Hypothalamus (tissue), 51 donors: ENCODE results near the gene STC2.

Experiments
- DNase-seq, 51 donors: peaks; one replicate each; lab custom pipeline; 2025; lab: John Stamatoyannopoulos, UW

STC2 gene

DNA sequence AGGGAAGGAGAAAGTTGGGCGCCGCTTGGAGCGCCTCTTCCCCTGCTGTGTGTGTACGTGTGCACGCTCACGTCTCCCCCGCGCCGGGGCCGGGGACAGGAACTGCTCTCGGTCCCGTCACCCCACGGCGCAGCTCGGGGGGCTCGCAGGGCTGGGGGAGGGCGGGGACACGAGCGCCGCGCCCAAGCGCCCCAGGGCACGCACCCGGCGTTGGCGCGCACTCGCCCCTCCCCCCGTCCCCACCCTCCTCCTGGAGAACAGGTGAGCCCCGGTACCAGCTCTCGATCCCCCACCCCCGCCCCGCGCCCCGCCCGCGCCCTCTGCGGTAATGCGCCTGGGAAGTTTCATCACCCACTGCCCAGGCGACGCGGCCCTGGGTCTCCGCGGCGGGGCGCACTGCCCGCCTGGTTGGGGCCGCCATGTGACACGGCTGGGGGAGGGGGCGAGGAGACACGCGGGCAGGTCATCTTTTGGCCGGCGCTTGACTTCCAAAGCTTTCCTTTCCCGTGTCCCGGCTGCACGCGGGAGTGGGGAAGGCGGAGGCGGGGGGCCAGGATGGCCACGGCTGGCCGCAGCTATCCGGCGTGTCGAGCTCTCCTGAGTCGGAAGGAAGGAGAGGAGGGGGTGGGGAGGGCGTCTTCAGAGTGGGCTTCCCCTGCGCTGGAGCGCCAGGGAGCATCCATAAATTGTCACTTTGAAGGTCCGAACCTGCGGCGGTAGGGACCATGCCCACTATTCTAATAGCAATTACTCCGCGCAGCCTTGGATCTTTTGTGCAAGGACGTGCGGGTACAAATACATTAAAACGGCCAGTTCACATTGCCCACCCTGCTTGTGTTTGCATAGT is 1.5 kb upstream of the STC2 start:
- DNase-seq: no peak

DNA sequence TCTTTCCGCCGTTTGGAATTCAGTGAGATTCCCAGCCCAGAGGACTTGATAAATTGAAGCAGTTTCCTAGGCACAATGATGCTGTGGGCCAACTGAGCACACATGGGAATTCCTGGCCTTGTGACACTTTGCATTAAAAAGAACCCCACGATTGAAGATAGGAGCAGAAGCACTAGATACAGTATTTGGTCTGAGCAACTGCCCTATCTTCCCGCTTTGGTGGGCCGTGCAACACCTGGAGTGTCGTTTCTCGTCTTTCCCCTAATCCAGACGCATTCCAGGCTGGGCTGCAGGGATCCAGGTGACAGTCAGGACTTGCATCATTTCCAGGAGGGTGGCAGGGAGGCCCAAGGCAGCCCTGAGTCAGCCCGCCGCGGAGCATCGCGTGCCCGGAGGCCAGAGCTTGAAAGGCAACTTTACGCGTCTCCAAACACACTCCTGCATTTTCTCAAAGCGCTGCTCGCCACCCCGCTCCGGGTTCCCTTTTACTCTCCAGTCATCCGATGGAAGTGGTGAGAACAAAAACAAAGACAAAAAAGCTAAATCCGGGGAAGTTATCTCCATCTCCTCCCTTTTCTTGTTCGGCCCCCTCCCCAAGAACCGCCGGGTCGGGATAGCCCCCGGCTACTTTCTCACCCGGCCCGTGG is 753 bp upstream of the STC2 start:
- no peak for DNase-seq

DNA sequence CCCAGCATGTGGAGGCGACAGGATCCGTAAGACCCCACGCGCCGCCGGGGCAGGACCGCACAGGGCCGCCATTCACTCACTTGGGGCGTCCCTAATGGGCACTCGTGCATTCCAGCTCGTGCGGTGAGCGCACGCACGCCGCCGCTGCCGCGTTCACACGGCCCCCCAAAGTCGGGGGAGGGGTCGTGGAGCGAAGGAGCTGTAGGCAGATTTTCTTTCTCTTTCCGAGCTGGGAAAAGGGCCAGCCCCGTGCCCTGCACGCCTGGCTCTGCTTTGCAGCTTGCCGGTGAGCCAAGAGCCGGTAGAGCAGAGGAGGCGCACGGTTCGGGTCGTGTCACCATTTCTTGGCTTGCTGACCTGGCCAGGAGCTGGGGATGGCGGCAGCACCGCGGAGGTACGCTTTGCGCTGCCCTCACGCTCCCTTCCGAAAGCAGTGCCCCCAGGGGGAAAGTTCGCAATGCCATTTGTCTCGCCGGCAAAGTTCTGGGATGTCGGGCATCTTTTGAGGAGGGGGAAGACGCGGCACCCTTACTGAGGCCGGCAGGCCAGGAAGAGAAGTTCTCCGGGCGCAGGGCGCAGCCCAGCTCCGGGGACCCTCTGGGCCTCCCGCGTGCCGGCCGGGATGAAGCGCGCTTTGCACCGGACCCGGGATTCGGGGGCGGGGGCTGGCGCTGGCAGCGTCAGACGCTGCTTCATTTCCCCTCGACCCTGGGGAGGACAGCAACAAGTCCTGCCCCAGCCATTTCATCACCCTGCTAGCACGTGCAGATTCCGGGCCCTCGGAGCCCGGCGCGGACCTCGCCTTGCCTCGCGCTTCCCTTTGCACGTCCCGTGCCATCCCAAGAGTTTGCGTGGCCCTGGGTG is 898 bp downstream of the STC2 start:
- no peak for DNase-seq

DNA sequence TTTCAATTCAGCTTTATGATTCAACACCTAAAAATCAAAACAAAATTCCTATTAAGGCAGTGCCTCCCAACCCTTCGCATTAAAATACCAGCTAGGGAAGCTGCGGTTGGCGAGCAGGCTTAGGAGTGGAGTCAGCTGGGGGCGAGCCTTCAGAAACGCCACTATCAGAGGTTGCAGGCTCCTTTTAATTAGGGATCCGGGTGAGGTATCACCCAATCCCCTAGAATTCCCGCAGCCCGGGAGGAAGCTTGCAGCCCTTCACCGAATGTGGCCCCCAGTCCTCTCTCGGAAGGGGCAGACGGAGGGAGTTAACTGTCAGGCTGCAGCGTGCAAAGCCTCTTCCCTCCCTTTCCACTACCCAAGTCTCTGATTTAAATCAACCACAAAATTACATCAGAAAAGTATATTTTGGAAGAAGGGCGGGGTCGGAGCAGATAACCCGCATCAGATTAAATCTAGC is 1.7 kb downstream of the STC2 start:
- DNase-seq: no peak

DNA sequence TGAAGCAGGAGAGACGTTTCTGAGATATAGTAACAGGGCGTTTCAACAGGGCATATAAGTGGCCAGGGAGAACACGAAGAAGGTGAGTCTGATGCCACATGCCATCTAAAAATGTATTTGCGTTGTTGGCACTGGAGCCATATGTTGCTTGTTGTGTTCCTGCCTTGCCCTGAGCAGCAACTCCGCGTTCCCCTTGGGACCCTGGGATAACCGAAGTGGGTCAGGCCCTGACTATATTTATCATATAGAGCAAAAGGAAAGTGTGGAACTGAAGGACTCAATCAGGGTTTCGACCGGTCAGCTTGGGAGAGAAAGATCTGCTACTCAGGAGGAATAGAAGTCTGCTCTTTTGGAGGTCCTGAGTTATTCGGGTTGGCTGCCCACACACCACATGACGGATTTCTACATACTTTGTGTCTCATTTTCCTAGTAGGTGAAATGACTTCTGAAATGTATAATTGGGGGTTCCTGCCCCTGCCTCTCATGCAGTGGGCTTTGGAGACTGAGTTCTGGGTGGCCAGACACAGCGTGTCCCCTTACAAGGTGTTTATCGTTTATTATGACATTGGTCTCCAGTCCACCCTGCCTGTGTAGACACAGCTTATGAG is 3.0 kb downstream of the STC2 start:
- DNase-seq: no peak

DNA sequence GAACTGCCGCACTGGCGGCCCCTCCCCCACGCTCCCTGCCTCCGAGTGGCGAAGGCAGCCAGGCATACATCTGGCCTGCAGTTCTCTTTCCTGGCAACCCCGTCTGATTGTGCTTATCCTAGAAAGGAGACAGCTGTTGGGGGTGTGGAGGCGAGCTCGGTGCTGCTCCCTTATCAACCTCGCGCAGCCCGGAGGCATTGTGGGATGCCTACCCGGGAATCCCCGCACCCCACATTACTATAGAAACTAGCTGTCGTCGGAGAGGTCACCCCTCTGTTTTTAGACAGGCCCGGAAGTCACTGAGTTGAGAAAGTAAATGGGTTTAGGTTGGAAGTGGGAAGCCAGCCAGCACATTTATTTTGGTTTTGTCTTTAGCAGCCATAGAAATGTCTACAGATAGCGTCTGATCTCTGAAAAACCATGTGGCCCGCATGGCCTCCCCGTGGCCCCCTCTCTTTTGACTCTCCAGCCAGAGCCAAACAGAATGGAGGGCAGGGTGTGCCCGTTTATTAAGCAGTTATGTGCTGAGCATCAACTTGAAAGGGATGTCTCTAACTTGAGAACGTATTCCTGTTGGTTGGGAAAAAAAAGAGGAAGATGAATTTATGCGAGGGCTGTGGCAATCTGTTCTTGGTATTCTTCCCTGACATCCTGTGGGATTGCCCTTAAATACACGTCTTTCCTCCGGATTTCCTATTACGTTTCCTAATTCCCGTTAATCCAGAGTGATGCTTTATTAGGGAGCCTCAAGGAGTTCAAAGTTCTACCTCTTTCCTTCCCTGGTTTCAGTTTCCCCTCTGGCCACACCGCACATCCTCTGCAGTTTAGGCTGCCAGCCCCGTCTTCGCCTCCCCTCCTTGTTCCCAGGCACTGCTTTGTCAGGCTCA is 3.9 kb downstream of the STC2 start:
- DNase-seq: peak in 42 of 51 donors; percentile 10 to 81 (median 50)

DNA sequence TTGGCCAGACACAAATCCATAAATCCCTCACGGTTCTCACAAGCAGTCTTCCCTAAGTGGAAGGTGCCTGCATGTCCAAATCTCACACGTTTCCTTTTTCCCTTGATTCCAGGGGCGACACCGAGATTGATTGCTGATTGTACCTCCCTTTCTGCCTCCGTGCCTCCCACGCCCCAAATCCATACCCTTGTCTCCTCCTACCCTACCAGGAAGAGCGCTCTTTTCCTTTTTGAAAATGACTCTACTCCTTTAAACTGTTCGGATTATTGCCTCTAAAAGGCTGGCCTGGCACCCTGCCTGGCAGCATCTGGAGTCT is 4.5 kb downstream of the STC2 start:
- no peak for DNase-seq

DNA sequence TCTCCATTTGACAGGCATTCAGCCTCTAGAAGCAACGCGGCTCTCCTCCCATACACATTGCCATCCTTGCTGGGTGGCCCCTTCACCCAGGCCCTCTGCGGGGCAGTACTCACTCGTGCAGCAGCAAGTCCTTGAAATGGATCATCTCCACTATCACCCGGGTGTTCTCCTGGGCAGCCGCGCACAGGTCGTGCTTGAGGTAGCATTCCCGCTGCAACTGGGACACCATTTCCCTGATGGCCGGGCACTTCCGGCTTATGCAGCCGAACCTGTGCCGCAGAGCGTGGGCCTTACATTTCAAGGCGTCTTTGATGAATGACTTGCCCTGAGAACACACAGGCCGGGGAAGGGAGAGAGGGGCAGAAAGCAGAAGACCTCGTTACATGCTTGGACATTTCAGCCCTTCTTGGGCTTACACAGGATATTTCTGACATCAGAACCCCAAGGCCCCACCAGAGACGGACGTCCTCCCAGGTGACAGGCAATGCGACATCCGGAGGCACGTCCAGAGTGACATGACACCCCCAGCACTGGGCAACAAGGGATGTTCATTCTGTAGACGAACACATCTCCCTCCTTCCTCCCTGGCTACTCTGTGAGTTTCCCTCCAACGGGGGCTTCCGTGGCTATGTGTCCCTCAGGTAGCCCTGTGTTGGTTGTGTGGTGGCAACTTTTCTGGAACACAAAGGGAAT is 5.0 kb downstream of the STC2 start:
- no peak for DNase-seq

DNA sequence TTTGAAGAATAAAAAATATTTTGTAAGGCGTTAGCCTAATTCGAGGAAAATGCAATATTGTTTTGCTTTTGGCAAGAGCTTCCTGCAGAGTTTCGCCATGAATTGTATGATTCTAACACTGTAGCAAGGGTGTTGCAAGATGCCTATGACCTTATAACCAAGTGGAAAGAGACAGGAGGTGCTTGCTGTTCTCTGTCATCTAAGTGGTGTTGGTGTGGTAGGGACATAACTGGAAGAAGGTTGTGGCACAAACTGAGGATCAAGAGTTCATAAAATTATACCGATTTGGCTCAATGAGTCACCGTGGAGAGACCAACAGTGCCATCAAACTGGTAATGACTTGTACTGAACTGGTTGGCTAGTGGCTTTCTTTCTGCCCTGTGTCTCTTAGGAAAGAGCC is 6.3 kb downstream of the STC2 start:
- DNase-seq: no peak

DNA sequence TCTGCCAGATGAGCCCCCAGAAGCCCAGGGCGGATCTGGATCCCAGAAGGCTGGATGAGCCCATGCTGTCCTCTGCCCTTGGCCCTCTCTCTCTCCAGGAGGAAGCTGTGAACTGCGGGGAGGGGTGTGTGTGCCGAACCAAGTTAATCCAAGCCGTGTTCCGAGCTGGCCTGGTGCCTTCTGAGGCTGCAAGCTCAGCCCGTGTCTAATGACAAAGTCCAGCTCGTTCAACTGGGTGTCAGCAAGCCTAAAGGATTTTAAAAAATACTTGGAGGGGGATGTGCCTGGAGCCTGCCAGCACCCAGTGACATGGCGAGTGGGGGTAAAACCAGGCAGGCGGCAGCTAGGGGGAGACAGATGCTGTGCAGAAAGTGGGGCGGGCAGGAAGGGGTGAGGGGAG is 8.0 kb downstream of the STC2 start:
- DNase-seq: peak in 1 of 51 donors; percentile 9

DNA sequence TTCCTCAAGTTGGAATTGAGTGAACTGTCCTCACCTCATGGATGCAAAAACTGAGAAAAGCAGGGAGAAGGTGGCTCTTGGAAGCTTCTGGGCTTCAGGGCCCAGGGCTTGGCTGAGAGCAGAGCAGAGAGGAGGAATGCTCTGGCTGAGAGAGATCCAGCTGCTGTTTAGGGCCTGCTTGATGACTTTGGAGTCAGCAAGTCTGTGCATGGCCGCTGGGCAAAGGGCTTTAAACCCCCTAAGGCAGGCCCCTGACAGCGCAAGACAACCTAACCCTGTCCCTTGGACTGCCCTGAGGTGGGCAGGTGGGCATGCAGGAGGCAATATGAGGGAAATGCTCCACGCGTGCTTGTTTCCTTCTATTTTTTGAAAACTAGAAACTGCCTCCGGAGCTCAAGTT is 8.6 kb downstream of the STC2 start:
- no peak for DNase-seq

DNA sequence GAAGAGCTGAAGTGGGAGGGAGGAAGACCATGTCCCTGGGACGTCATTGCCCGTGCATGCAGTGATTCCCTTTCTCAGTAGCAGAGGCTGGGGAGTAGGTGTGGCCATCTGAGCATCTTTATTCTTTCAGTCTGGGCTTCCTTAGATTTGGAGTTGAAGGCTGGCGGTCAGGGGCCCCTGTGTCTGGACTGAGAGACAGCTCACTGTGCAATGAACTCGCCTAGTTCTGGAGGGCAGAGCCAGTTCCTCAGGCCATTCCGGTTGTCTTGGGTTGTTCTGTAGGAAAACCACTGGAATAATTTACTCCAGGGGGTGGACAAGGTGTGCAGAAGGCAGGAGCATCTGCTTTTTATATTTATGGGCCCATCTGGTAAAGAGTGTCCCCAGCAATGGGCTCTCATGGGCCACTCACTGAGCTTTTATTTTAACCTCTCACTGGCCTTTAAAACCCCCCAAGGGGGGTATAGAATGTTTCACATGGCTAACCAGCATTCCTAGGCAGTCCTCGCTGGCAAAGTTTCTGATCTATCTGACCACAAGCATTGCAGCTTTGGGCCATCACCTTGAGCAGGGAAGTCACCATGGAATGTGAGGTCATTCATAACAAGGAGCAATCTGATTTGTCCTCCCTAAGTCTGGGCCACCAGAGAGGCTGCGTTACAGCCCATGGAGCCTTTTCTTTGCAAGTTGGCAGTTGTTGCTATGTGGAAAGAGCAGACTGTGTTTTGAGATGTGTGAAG is 9.2 kb downstream of the STC2 start:
- DNase-seq: no peak

DNA sequence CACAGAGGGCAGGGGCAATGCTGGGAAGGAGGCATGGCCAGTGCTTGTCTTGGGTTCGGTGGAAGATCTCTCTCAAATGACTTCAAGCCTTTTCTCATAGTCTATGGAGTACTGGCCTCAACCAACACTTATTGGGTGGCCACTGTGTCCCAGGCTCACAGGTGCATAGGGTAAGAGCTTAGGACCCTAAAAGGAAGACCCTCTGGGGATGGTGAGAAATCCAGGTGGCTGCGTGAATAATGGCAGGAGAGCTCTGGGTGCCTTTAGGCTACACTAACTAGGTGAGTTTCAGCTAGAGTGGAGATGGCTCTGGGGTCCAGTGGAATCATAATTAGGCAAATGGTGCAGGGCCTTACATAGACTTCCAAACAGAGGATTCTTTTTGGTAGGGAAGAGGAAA is 9.9 kb downstream of the STC2 start:
- no peak for DNase-seq

DNA sequence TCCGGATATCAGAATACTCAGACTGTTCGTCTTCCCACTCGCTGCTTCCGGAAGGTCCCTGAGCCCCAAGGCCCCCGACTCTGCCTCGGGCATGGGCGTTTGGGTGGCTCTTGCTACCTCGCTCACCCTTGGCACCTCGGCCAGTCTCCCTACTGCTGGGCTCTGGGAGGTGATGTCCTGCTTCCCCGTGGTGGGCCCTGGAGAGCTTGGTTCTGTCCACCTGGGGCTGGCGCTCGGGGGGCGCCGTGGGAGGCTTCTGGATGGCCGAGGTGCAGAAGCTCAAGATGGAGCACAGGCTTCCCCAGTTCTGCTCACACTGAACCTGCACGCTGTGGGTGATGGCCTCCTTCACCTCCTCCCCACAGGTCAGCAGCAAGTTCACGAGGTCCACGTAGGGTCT is 10.4 kb downstream of the STC2 start:
- no peak for DNase-seq

DNA sequence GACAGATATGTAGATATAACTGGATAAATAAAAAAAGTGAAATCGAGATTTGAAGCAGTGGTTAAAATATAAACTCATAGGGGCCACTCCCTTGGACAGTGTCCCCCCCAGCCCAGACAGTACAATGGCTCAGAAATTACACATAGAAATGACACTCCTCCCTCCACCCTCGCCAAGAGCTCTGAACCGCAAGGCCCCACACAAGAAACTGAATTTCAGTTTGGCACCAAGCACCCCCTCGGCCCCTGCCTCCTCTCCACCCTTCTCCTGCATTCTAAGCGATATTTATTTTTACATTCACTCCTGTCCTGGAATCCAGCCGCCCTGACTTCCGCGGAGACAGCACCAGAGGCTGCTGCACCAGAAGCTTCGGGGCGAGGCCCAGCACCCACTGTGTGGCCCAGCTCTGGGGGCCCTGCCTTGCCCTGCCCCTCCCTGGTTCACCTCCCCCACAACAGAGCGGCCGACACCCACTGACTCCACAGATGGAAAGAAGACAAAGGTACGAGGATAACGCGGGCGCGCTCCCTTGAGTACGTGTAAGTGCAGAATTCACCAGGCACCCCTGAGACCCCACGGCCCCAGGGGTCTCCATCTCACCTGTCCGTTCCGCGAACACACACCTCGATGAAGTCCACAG is 11.0 kb downstream of the STC2 start:
- DNase-seq: no peak

DNA sequence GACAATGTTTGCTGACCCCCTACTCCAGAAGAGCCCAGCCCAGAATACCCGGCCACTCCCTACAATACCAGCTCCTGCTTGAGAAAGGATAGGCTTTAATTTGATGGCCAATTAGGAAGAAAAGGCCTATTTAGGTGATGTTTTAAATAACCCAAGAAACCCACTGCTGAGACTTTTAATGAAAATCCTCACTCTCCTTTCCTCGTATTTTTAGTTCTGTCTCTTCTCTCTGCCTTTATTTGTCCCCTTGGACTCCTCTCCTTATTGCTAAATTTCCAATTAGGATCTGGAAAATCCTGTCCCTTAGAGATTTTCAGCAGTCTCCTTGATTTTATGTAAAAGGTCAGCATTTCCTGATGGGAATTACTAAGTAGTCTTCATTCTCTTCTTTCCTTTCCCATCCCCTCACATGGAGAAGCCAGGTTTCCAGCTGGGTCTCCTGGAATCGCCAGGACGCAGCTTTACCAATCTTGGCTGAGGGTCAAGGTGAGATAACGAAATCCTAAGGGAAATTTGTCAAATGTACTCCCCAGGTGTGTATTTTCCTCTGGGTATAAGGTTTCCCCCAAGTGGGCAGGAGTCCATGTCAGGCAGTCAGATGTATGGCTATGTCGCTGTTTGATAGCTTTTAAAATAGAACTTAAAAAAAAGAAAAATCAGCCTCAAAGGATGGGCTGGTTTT is 11.7 kb downstream of the STC2 start:
- no peak for DNase-seq

DNA sequence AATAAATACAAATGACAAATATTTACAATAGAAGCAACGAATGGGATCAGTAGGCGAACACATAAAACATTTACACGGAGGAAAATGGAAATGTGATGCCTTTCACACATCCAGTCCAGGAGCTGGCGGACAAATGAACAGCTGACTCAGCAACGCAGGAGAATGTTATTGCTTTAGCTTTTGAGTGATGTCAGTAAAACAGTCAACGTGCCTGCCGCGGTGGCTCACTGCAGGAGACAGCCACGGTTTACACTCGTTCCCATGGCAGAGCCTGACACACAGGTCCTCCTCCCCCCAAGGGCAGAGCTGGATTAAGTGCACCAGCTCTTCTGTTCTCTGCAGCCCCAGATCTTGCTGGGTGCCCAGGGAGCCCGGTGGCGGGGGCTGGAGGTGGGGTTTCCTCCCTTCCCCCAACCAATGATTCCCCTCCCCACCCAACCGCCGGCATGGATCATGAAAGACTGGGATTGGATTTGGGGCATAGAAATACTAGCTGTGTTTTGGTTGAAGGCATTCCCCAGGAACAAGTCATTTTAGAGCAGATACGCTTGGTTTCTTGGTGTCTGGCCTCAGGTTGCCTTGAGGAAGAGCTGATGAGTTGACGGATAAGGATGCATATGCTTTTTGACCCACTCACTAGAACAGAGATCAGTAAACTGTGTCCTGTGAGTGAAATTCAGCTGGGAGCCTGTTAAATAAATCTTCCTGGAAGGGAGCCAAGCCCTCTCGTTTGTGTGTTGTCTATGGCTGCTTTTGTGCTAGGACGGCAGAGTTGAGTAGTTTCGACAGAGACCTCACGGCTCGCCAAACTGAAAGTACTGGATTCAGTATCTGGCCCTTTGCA is 12.5 kb downstream of the STC2 start:
- DNase-seq: peak in 9 of 51 donors; percentile 12 to 66 (median 27)
